Measurements from ENCODE around the gene PROM1. TPM values are rescaled to one million over a fixed set of nuclear protein-coding genes. Genes with fewer than 3 reads are reported as not detected.
A peak's percentile ranks its signal among the peaks of the same experiment; 100 is the strongest.

The PROM1 gene
- total RNA-seq, 1 experiment from 2014 or later = not detected

GRCh38 chr4:16090096-16090705 lies 6.4 kb upstream of the PROM1 start:
- H3K27me3 ChIP-seq (replicated peaks) = no peaks in the 10 kb centered on the region
- no peaks in the 10 kb centered on the region for H3K36me3 ChIP-seq
- H3K4me1 ChIP-seq (replicated peaks) = no peaks in the 10 kb centered on the region
- no peak for DNase-seq (ENCODE audit: low read depth in 1 of 2, low spot score in 2 of 2)
- no peak overlapping the region for H3K4me3 ChIP-seq
- H3K27ac ChIP-seq = no peak overlapping the region
- H3K9me3 ChIP-seq (replicated peaks) = no peaks in the 10 kb centered on the region

GRCh38 chr4:16089156-16089555 lies 5.3 kb upstream of the PROM1 start:
- Histone ChIP-seq H3K4me1 (replicated peaks) (no peaks in the 10 kb centered on the region), H3K4me3 (no peak overlapping the region), H3K27me3 (replicated peaks) (no peaks in the 10 kb centered on the region), H3K27ac (no peak overlapping the region), H3K36me3 (no peaks in the 10 kb centered on the region), H3K9me3 (replicated peaks) (no peaks in the 10 kb centered on the region)
- DNase-seq (ENCODE audit: low read depth in 1 of 2, low spot score in 2 of 2) = no peak

- Histone ChIP-seq H3K36me3 (no peaks in the 10 kb centered on the region), H3K9me3 (replicated peaks) (no peaks in the 10 kb centered on the region), H3K27me3 (replicated peaks) (no peaks in the 10 kb centered on the region), H3K27ac (no peak overlapping the region), H3K4me3 (no peak overlapping the region), H3K4me1 (replicated peaks) (no peaks in the 10 kb centered on the region)
- DNase-seq (ENCODE audit: low read depth in 1 of 2, low spot score in 2 of 2) = no peak
Observed at GRCh38 chr4:16088601-16089000, 4.8 kb upstream of the PROM1 start.

GRCh38 chr4:16085822-16086221 lies 2.0 kb upstream of the PROM1 start:
- Histone ChIP-seq H3K4me1 (replicated peaks) (no peaks in the 10 kb centered on the region), H3K9me3 (replicated peaks) (no peaks in the 10 kb centered on the region), H3K27ac (no peak overlapping the region), H3K27me3 (replicated peaks) (no peaks in the 10 kb centered on the region), H3K36me3 (no peaks in the 10 kb centered on the region), H3K4me3 (no peak overlapping the region)
- DNase-seq (ENCODE audit: low read depth in 1 of 2, low spot score in 2 of 2) = no peak

- Histone ChIP-seq H3K27me3 (replicated peaks) (no peaks in the 10 kb centered on the region), H3K27ac (no peak overlapping the region), H3K4me1 (replicated peaks) (no peaks in the 10 kb centered on the region), H3K36me3 (no peaks in the 10 kb centered on the region), H3K4me3 (no peak overlapping the region), H3K9me3 (replicated peaks) (no peaks in the 10 kb centered on the region)
- DNase-seq (ENCODE audit: low read depth in 1 of 2, low spot score in 2 of 2) = no peak
Observed at GRCh38 chr4:16082426-16083240, 1.2 kb downstream of the PROM1 start.

- Histone ChIP-seq H3K4me3 (no peak overlapping the region), H3K36me3 (no peaks in the 10 kb centered on the region), H3K4me1 (replicated peaks) (no peaks in the 10 kb centered on the region), H3K27me3 (replicated peaks) (no peaks in the 10 kb centered on the region), H3K9me3 (replicated peaks) (no peaks in the 10 kb centered on the region), H3K27ac (no peak overlapping the region)
- DNase-seq (ENCODE audit: low read depth in 1 of 2, low spot score in 2 of 2) = no peak
Observed at GRCh38 chr4:16082041-16082425, 1.8 kb downstream of the PROM1 start.

GRCh38 chr4:16079046-16079445 lies 4.8 kb downstream of the PROM1 start:
- no peaks in the 10 kb centered on the region for H3K9me3 ChIP-seq (replicated peaks)
- H3K4me1 ChIP-seq (replicated peaks) = no peaks in the 10 kb centered on the region
- H3K4me3 ChIP-seq = no peak overlapping the region
- no peak overlapping the region for H3K27ac ChIP-seq
- no peaks in the 10 kb centered on the region for H3K36me3 ChIP-seq
- H3K27me3 ChIP-seq (replicated peaks) = 0 out of 2 replicates have a peak, but pooled peaks cover 3% of the 10 kb centered on the region
- peak in 1 of 2 experiments; percentile 4 for DNase-seq (ENCODE audit: low read depth in 1 of 2, low spot score in 2 of 2)

GRCh38 chr4:16078195-16078760 lies 5.5 kb downstream of the PROM1 start:
- Histone ChIP-seq H3K4me1 (replicated peaks) (no peaks in the 10 kb centered on the region), H3K4me3 (no peak overlapping the region), H3K9me3 (replicated peaks) (no peaks in the 10 kb centered on the region), H3K27ac (no peak overlapping the region), H3K27me3 (replicated peaks) (0 out of 2 replicates have a peak, but pooled peaks cover 3% of the 10 kb centered on the region), H3K36me3 (no peaks in the 10 kb centered on the region)
- DNase-seq (ENCODE audit: low read depth in 1 of 2, low spot score in 2 of 2) = no peak

- no peak overlapping the region for H3K4me3 ChIP-seq
- H3K27ac ChIP-seq = no peak overlapping the region
- H3K9me3 ChIP-seq (replicated peaks) = no peaks in the 10 kb centered on the region
- H3K4me1 ChIP-seq (replicated peaks) = no peaks in the 10 kb centered on the region
- no peaks in the 10 kb centered on the region for H3K36me3 ChIP-seq
- H3K27me3 ChIP-seq (replicated peaks) = 0 out of 2 replicates have a peak, but pooled peaks cover 3% of the 10 kb centered on the region
- DNase-seq (ENCODE audit: low read depth in 1 of 2, low spot score in 2 of 2) = no peak
Observed at GRCh38 chr4:16077786-16078185, 6.0 kb downstream of the PROM1 start.

- Histone ChIP-seq H3K36me3 (no peaks in the 10 kb centered on the region), H3K27ac (no peak overlapping the region), H3K4me1 (replicated peaks) (no peaks in the 10 kb centered on the region), H3K4me3 (no peak overlapping the region), H3K27me3 (replicated peaks) (0 out of 2 replicates have a peak, but pooled peaks cover 3% of the 10 kb centered on the region), H3K9me3 (replicated peaks) (no peaks in the 10 kb centered on the region)
- no peak for DNase-seq (ENCODE audit: low read depth in 1 of 2, low spot score in 2 of 2)
Observed at GRCh38 chr4:16075975-16076757, 7.7 kb downstream of the PROM1 start.

- DNase-seq (ENCODE audit: low read depth in 1 of 2, low spot score in 2 of 2) = no peak
- H3K36me3 ChIP-seq = no peaks in the 10 kb centered on the region
- no peaks in the 10 kb centered on the region for H3K4me1 ChIP-seq (replicated peaks)
- 0 out of 2 replicates have a peak, but pooled peaks cover 3% of the 10 kb centered on the region for H3K27me3 ChIP-seq (replicated peaks)
- H3K4me3 ChIP-seq = no peak overlapping the region
- no peak overlapping the region for H3K27ac ChIP-seq
- no peaks in the 10 kb centered on the region for H3K9me3 ChIP-seq (replicated peaks)
Observed at GRCh38 chr4:16075061-16075460, 8.8 kb downstream of the PROM1 start.

GRCh38 chr4:16072168-16072567 lies 11.7 kb downstream of the PROM1 start:
- DNase-seq (ENCODE audit: low read depth in 1 of 2, low spot score in 2 of 2) = no peak
- Histone ChIP-seq H3K4me1 (replicated peaks) (no peaks in the 10 kb centered on the region), H3K4me3 (no peak overlapping the region), H3K27ac (no peak overlapping the region), H3K27me3 (replicated peaks) (0 out of 2 replicates have a peak, but pooled peaks cover 3% of the 10 kb centered on the region), H3K9me3 (replicated peaks) (no peaks in the 10 kb centered on the region), H3K36me3 (no peaks in the 10 kb centered on the region)

GRCh38 chr4:16070203-16070602 lies 13.6 kb downstream of the PROM1 start:
- H3K4me1 ChIP-seq (replicated peaks) = no peaks in the 10 kb centered on the region
- H3K9me3 ChIP-seq (replicated peaks) = no peaks in the 10 kb centered on the region
- H3K4me3 ChIP-seq = no peak overlapping the region
- H3K27me3 ChIP-seq (replicated peaks) = 0 out of 2 replicates have a peak, but pooled peaks cover 3% of the 10 kb centered on the region
- H3K27ac ChIP-seq = no peak overlapping the region
- no peaks in the 10 kb centered on the region for H3K36me3 ChIP-seq
- no peak for DNase-seq (ENCODE audit: low read depth in 1 of 2, low spot score in 2 of 2)
